H1 (cell line): ENCODE data around the gene LRRC2. TPM values are rescaled to one million over a fixed set of nuclear protein-coding genes. Genes with fewer than 3 reads are reported as not detected.

Experiments used
- CTCF ChIA-PET: fragments of 300-600 bp; sonication (Branson Sonifier 250); formaldehyde crosslinking; loops from one replicate; lab custom pipeline; 2021; ENCODE audit not compliant: partially characterized antibody; lab: Charles Lee
- POLR2A ChIA-PET: fragments of 300-600 bp; sonication (Branson Sonifier 250); formaldehyde crosslinking; loops from one replicate; lab custom pipeline; 2021; ENCODE audit warnings: inconsistent platforms; ENCODE audit not compliant: partially characterized antibody; lab: Charles Lee
- DNase-seq, 2 experiments: peaks; one replicate each; pipeline versions ENCODE4 v3.0.0 to v3.0.0-alpha.2; 2010 to 2022; ENCODE audit warnings: low spot score in 2 of 2, low read depth in 1 of 2, mixed read lengths in 1 of 2
- FAIRE-seq: peaks from 2 replicates; lab custom pipeline; 2011; peaks lifted over from hg19 to GRCh38; lab: Jason Lieb, UNC
- H2AFZ ChIP-seq: 2 replicates; pipeline ENCODE4 v1.8.1; 2012; ENCODE audit warnings: low read length, inconsistent platforms
- H2AK5ac ChIP-seq: 2 replicates; pipeline ENCODE4 v1.6.1; 2013; ENCODE audit warnings: low read depth, low read length
- H2BK120ac ChIP-seq: replicated peaks from 2 replicates; pipeline ENCODE3; 2013; ENCODE audit warnings: low read depth, low read length, inconsistent platforms
- H2BK12ac ChIP-seq: 2 replicates; pipeline ENCODE4 v1.6.1; 2013; ENCODE audit warnings: low read depth, low read length
- H2BK15ac ChIP-seq: 2 replicates; pipeline ENCODE4 v1.6.1; 2013; ENCODE audit warnings: low read length
- H2BK20ac ChIP-seq: 2 replicates; pipeline ENCODE4 v1.6.1; 2013; ENCODE audit warnings: low read length
- H2BK5ac ChIP-seq: 2 replicates; pipeline ENCODE4 v1.6.1; 2013; ENCODE audit warnings: low read depth, low read length
- H3K14ac ChIP-seq: 2 replicates; pipeline ENCODE4 v1.6.1; 2013; ENCODE audit warnings: inconsistent platforms; ENCODE audit not compliant: insufficient read length
- H3K18ac ChIP-seq: 2 replicates; pipeline ENCODE4 v1.6.1; 2013; ENCODE audit warnings: low read length; ENCODE audit errors: extremely low read depth
- H3K23ac ChIP-seq: 2 replicates; pipeline ENCODE4 v1.6.1; 2013; ENCODE audit warnings: inconsistent platforms; ENCODE audit not compliant: insufficient read length
- H3K23me2 ChIP-seq: 2 replicates; pipeline ENCODE4 v1.6.1; 2013; ENCODE audit warnings: low read depth, low read length
- H3K27ac ChIP-seq: 2 replicates; pipeline ENCODE4 v1.6.1; 2011; ENCODE audit warnings: low read depth, low read length, inconsistent platforms
- H3K27me3 ChIP-seq, 4 experiments: replicated peaks in 1 of 4; 1 replicate in 1 of 4; 2 replicates in 3 of 4; pipeline versions ENCODE4 v1.6.1 to v1.8.1; 2011 to 2013; ENCODE audit warnings: low read length in 3 of 4, mild to moderate bottlenecking in 3 of 4, inconsistent platforms in 2 of 4, mixed read lengths in 2 of 4, moderate library complexity in 1 of 4; ENCODE audit not compliant: control insufficient read depth in 3 of 4, insufficient read depth in 3 of 4; ENCODE audit errors: extremely low read depth in 1 of 4
- H3K36me3 ChIP-seq, 4 experiments: 2 replicates each; pipeline versions ENCODE4 v1.6.1 to v1.8.1; 2011 to 2013; ENCODE audit warnings: mild to moderate bottlenecking in 4 of 4, low read length in 3 of 4, moderate library complexity in 2 of 4, control low read depth in 1 of 4, inconsistent platforms in 1 of 4; ENCODE audit not compliant: insufficient read depth in 4 of 4, control insufficient read depth in 2 of 4
- H3K4ac ChIP-seq: replicated peaks from 2 replicates; pipeline ENCODE3; 2013; ENCODE audit warnings: low read length, low read depth, mixed read lengths, inconsistent platforms; ENCODE audit not compliant: insufficient read length
- H3K4me1 ChIP-seq, 4 experiments: replicated peaks in 1 of 4; 1 replicate in 1 of 4; 2 replicates in 3 of 4; pipeline versions ENCODE4 v1.6.1 to v1.8.1; 2011 to 2013; ENCODE audit warnings: low read length in 3 of 4, inconsistent platforms in 2 of 4, mixed read lengths in 1 of 4; ENCODE audit not compliant: insufficient read depth in 4 of 4, control insufficient read depth in 3 of 4
- H3K4me2 ChIP-seq, 2 experiments: 2 replicates each; pipeline versions ENCODE4 v1.6.1 to v1.8.1; 2011 to 2013; ENCODE audit warnings: low read depth in 2 of 2, low read length in 2 of 2, control low read depth in 1 of 2, inconsistent platforms in 1 of 2, mild to moderate bottlenecking in 1 of 2; ENCODE audit not compliant: insufficient read depth in 1 of 2
- H3K4me3 ChIP-seq, 4 experiments: fragments of 200-600, 300-600 bp in 1 of 4; sonication (generic), shearing (Covaris generic), sonication (Bioruptor Twin) in 1 of 4; 2 replicates each; pipeline versions ENCODE4 v1.5.1 to v1.8.1; 2011 to 2016; ENCODE audit warnings: low read length in 4 of 4, low read depth in 3 of 4, control low read depth in 2 of 4, inconsistent platforms in 2 of 4, mild to moderate bottlenecking in 2 of 4, mixed read lengths in 1 of 4, moderate library complexity in 1 of 4; ENCODE audit not compliant: insufficient read depth in 2 of 4; ENCODE audit errors: extremely low read depth in 1 of 4
- H3K56ac ChIP-seq: replicated peaks from 2 replicates; pipeline ENCODE3; 2013; ENCODE audit warnings: low read depth, mild to moderate bottlenecking, mixed read lengths, low read length, inconsistent platforms; ENCODE audit not compliant: insufficient read length
- H3K79me1 ChIP-seq: 2 replicates; pipeline ENCODE4 v1.6.1; 2013; ENCODE audit warnings: low read depth, low read length, control low read depth
- H3K79me2 ChIP-seq, 2 experiments: 2 replicates each; pipeline versions ENCODE4 v1.6.1 to v1.8.1; 2012 to 2013; ENCODE audit warnings: low read length in 2 of 2, mild to moderate bottlenecking in 2 of 2, inconsistent platforms in 1 of 2; ENCODE audit not compliant: insufficient read depth in 2 of 2, control insufficient read depth in 1 of 2
- H3K9ac ChIP-seq, 4 experiments: replicated peaks in 1 of 4; 1 replicate in 1 of 4; 2 replicates in 3 of 4; pipeline versions ENCODE4 v1.6.1 to v1.8.1; 2011 to 2013; ENCODE audit warnings: low read depth in 3 of 4, low read length in 3 of 4, control low read depth in 2 of 4, mild to moderate bottlenecking in 2 of 4, moderate library complexity in 2 of 4, inconsistent platforms in 1 of 4; ENCODE audit errors: extremely low read depth in 1 of 4
- H3K9me3 ChIP-seq, 2 experiments: 2 replicates each; pipeline versions ENCODE4 v1.6.1 to v1.8.1; 2012 to 2013; ENCODE audit warnings: mild to moderate bottlenecking in 2 of 2, moderate library complexity in 2 of 2, control low read depth in 1 of 2, inconsistent platforms in 1 of 2, low read depth in 1 of 2, low read length in 1 of 2, mixed read lengths in 1 of 2; ENCODE audit not compliant: insufficient read depth in 2 of 2
- H4K20me1 ChIP-seq, 2 experiments: replicated peaks in 1 of 2; 2 replicates each; pipeline versions ENCODE3 to v1.8.1; 2011 to 2013; ENCODE audit warnings: inconsistent platforms in 2 of 2, low read length in 2 of 2, mild to moderate bottlenecking in 1 of 2; ENCODE audit not compliant: insufficient read depth in 2 of 2, control insufficient read depth in 1 of 2
- H4K5ac ChIP-seq: 2 replicates; pipeline ENCODE4 v1.6.1; 2013; ENCODE audit warnings: low read length, low read depth, mixed read lengths, inconsistent platforms; ENCODE audit not compliant: insufficient read length
- H4K8ac ChIP-seq: 2 replicates; pipeline ENCODE4 v1.8.0; 2013; ENCODE audit warnings: mild to moderate bottlenecking, moderate library complexity, low read length, inconsistent platforms; ENCODE audit not compliant: insufficient read depth; ENCODE audit errors: extremely low read depth
- H4K91ac ChIP-seq: replicated peaks from 2 replicates; pipeline ENCODE3; 2013; ENCODE audit warnings: low read length, mixed read lengths, inconsistent platforms; ENCODE audit not compliant: insufficient read length
- ASH2L ChIP-seq: fragments of 200-600, 300-600 bp; sonication (generic); IDR thresholded peaks from one replicate; pipeline ENCODE4 v1.7.1; 2017; ENCODE audit warnings: low read length
- BACH1 ChIP-seq: IDR thresholded peaks from 2 replicates; pipeline ENCODE4 v1.6.1; 2012; ENCODE audit warnings: low read length, improper control_type of control experiment
- BCL11A ChIP-seq, 2 experiments: IDR thresholded peaks; one replicate each; pipeline ENCODE4 v1.6.1; 2011; ENCODE audit warnings: low read depth in 2 of 2, low read length in 2 of 2, mild to moderate bottlenecking in 2 of 2
- CEBPB ChIP-seq: IDR thresholded peaks from 2 replicates; pipeline ENCODE4 v1.6.1; 2012; ENCODE audit warnings: low read depth, low read length
- CHD2 ChIP-seq: IDR thresholded peaks from 2 replicates; pipeline ENCODE4 v1.6.1; 2012; ENCODE audit warnings: low read length, improper control_type of control experiment
- CREB1 ChIP-seq: IDR thresholded peaks from 2 replicates; pipeline ENCODE4 v1.6.1; 2012; ENCODE audit warnings: inconsistent platforms
- GABPA ChIP-seq: IDR thresholded peaks from 2 replicates; pipeline ENCODE4 v1.6.1; 2011; ENCODE audit warnings: mild to moderate bottlenecking, low read length, moderate library complexity, borderline replicate concordance; ENCODE audit not compliant: insufficient read depth
- HDAC6 ChIP-seq: IDR thresholded peaks from one replicate; pipeline ENCODE4 v1.7.1; 2012; ENCODE audit warnings: low read depth, mild to moderate bottlenecking, inconsistent platforms, low read length, moderate library complexity
- NRF1 ChIP-seq: IDR thresholded peaks from 2 replicates; pipeline ENCODE4 v1.6.1; 2011; ENCODE audit warnings: mild to moderate bottlenecking, low read depth, low read length, improper control_type of control experiment
- SIX5 ChIP-seq: IDR thresholded peaks from 2 replicates; pipeline ENCODE4 v1.6.1; 2011; ENCODE audit warnings: mild to moderate bottlenecking, low read depth, low read length
- SP2 ChIP-seq: IDR thresholded peaks from 2 replicates; pipeline ENCODE4 v1.6.1; 2012; ENCODE audit warnings: mild to moderate bottlenecking, low read length, inconsistent platforms
- TBP ChIP-seq: IDR thresholded peaks from 2 replicates; pipeline ENCODE4 v1.6.1; 2011; ENCODE audit warnings: low read depth, low read length, improper control_type of control experiment
- TCF12 ChIP-seq: IDR thresholded peaks from 2 replicates; pipeline ENCODE4 v1.6.1; 2011; ENCODE audit warnings: low read depth, mild to moderate bottlenecking, low read length
- WGBS, 2 experiments: shearing (Covaris generic) in 1 of 2; methylation state at CpG; one replicate each; pipeline versions ENCODE4 v1.1.6 to v1.1.7; 2013 to 2015; ENCODE audit warnings: low lambda C conversion rate in 2 of 2, mixed read lengths in 2 of 2, inconsistent platforms in 1 of 2, low coverage in 1 of 2, missing lambda C conversion rate in 1 of 2; ENCODE audit not compliant: insufficient replicate concordance in 2 of 2, insufficient coverage in 1 of 2, insufficient read length in 1 of 2; ENCODE audit errors: extremely low coverage in 1 of 2, missing lambda C conversion rate in 1 of 2; 5-methylcytosine and 5-hydroxymethylcytosine counted together
- polyA plus RNA-seq, 7 experiments: library from polyadenylated mRNA; depleted of rRNA in 3 of 7; stranded (reverse) in 5 of 7; unstranded in 2 of 7; fragments of >200 nt in 5 of 7; fragments of 200-250 nt in 2 of 7; gene quantifications; 1 replicate in 5 of 7; 2 replicates in 1 of 7; 4 replicates in 1 of 7; pipeline versions ENCODE4 v1.2.1 to v1.2.3, GENCODE V29; 2011 to 2013; ENCODE audit warnings: missing spikeins in 2 of 7, mixed read lengths in 2 of 7
- total RNA-seq: library from RNA; stranded (reverse); fragmentation: NEBNext Ultra II Directional; extraction: Animal tissue kit (Norgen Biotek cat#: 25700); gene quantifications from 2 replicates; pipeline ENCODE4 v1.2.1, GENCODE V29; 2021
- TF ChIP-seq, protein P1 (sequence below): IDR thresholded peaks from 2 replicates; pipeline ENCODE4 v1.6.1; 2012; ENCODE audit warnings: low read length, inconsistent platforms
- TF ChIP-seq, protein P2 (sequence below): IDR thresholded peaks from 2 replicates; pipeline ENCODE4 v1.6.1; 2012; ENCODE audit warnings: inconsistent platforms

The LRRC2 gene
- total and polyA plus RNA-seq, 2 of the 8 experiments (the other 6 are each of a cell fraction or from before 2014, with no cell fraction given): 1.4 to 6.4 TPM

DNA sequence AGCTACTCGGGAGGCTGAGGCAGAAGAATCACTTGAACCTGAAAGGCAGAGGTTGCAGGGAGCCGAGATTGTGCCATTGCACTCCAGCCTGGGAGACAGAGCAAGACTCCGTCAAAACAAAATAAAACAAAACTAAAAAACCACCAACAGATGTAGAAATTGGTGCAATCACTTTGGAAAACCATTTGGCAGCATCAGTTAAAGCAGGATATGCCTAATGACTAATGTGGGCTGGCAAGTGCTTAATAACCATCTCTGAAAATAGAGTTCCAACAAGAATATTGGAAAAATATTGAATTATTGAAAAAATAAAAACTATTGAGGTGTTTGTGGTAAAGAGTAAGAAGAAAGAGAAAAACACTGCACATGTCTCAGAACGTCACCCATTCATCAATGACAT, 84.5 kb downstream of the LRRC2 start:
- WGBS, 2 experiments: 93% methylated on average over 4 of the region's 4 CpGs; no CpG with 5 or more reads in 1 of the 2 experiments
- Histone ChIP-seq H3K23me2 (no peaks in the 10 kb centered on the region), H2AFZ (no peak overlapping the region), H3K79me2 (no peaks in the 10 kb centered on the region), H3K79me1 (no peaks in the 10 kb centered on the region), H2AK5ac (no peak overlapping the region), H3K4me3 (no peak overlapping the region), H3K9me3 (no peaks in the 10 kb centered on the region), H3K14ac (no peak overlapping the region), H2BK120ac (no peak overlapping the region), H2BK12ac (no peak overlapping the region), H3K18ac (no peak overlapping the region), H3K9ac (no peak overlapping the region), H3K4me2 (no peak overlapping the region), H2BK5ac (no peak overlapping the region), H3K56ac (no peak overlapping the region), H3K4ac (no peak overlapping the region), H4K5ac (no peak overlapping the region), H4K8ac (no peak overlapping the region), H4K20me1 (no peaks in the 10 kb centered on the region), H3K4me1 (no peaks in the 10 kb centered on the region), H2BK20ac (no peak overlapping the region), H2BK15ac (no peak overlapping the region), H3K27me3 (no peaks in the 10 kb centered on the region), H4K91ac (no peak overlapping the region), H3K27ac (no peak overlapping the region), H3K36me3 (no peaks in the 10 kb centered on the region), H3K23ac (no peak overlapping the region)
- DNase-seq: no peak
- ChIA-PET CTCF (interaction anchor here (0.8 to 2.4 kb wide), 3 partner anchors 15 to 190 kb away, joined by 3 to 9 read pairs (median 3); no protein-coding TSS in a partner anchor), POLR2A (no interaction called here)
- no peak for FAIRE-seq
- TF ChIP-seq SP2 (no peak), HDAC6 (no peak), SIX5 (no peak), TBP (no peak), CEBPB (no peak), CHD2 (no peak), NRF1 (no peak), TCF12 (no peak), ASH2L (no peak), BACH1 (no peak), BCL11A (IDR thresholded peaks at IDR 0.05; ENCODE audit: low read depth in 2 of 2, low read length in 2 of 2) (no peak), GABPA (no peak), CREB1 (no peak)
- TF ChIP-seq, protein P1, sequence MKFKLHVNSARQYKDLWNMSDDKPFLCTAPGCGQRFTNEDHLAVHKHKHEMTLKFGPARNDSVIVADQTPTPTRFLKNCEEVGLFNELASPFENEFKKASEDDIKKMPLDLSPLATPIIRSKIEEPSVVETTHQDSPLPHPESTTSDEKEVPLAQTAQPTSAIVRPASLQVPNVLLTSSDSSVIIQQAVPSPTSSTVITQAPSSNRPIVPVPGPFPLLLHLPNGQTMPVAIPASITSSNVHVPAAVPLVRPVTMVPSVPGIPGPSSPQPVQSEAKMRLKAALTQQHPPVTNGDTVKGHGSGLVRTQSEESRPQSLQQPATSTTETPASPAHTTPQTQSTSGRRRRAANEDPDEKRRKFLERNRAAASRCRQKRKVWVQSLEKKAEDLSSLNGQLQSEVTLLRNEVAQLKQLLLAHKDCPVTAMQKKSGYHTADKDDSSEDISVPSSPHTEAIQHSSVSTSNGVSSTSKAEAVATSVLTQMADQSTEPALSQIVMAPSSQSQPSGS: no peak
- TF ChIP-seq, protein P2, sequence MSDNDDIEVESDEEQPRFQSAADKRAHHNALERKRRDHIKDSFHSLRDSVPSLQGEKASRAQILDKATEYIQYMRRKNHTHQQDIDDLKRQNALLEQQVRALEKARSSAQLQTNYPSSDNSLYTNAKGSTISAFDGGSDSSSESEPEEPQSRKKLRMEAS: no peak
